GM19351 (cell line): ENCODE measurements around the gene CYP24A1.
A peak's percentile ranks its signal among the peaks of the same experiment; 100 is the strongest.

Source experiments
- ATAC-seq: cut with Tn5 transposase; IDR thresholded peaks from one replicate; pipeline ENCODE4 v1.9.1; 2021; ENCODE audit warnings: mild to moderate bottlenecking, moderate library complexity; ENCODE audit not compliant: unreplicated experiment

CYP24A1 gene

GRCh38 chr20:54203281-54203680 lies 29.5 kb upstream of the CYP24A1 start:
- no peak for ATAC-seq

GRCh38 chr20:54201268-54201846 lies 27.6 kb upstream of the CYP24A1 start:
- ATAC-seq = no peak

- no peak for ATAC-seq
Observed at GRCh38 chr20:54200487-54201267, 26.9 kb upstream of the CYP24A1 start.

- ATAC-seq = peak; percentile 38
Observed at GRCh38 chr20:54199721-54200176, 26.0 kb upstream of the CYP24A1 start.

- no peak for ATAC-seq
Observed at GRCh38 chr20:54199283-54199682, 25.5 kb upstream of the CYP24A1 start.

GRCh38 chr20:54197621-54198604 lies 24.1 kb upstream of the CYP24A1 start:
- no peak for ATAC-seq

GRCh38 chr20:54195483-54196472 lies 22.0 kb upstream of the CYP24A1 start:
- ATAC-seq = peak; percentile 52

- no peak for ATAC-seq
Observed at GRCh38 chr20:54194724-54195438, 21.1 kb upstream of the CYP24A1 start.

- no peak for ATAC-seq
Observed at GRCh38 chr20:54193817-54194216, 20.0 kb upstream of the CYP24A1 start.

GRCh38 chr20:54190217-54190616 lies 16.4 kb upstream of the CYP24A1 start:
- ATAC-seq = no peak

- no peak for ATAC-seq
Observed at GRCh38 chr20:54189630-54190029, 15.8 kb upstream of the CYP24A1 start.

GRCh38 chr20:54188132-54188849 lies 14.5 kb upstream of the CYP24A1 start:
- no peak for ATAC-seq

- ATAC-seq = no peak
Observed at GRCh38 chr20:54184904-54185626, 11.3 kb upstream of the CYP24A1 start.

GRCh38 chr20:54184071-54184470 lies 10.3 kb upstream of the CYP24A1 start:
- no peak for ATAC-seq

GRCh38 chr20:54180931-54181330 lies 7.1 kb upstream of the CYP24A1 start:
- ATAC-seq = no peak

GRCh38 chr20:54179946-54180345 lies 6.2 kb upstream of the CYP24A1 start:
- no peak for ATAC-seq

- ATAC-seq = no peak
Observed at GRCh38 chr20:54178256-54178655, 4.5 kb upstream of the CYP24A1 start.

GRCh38 chr20:54177378-54177777 lies 3.6 kb upstream of the CYP24A1 start:
- ATAC-seq = no peak
